ENCODE results near the gene LRRTM4. TPM values are rescaled to one million over a fixed set of nuclear protein-coding genes. Genes with fewer than 3 reads are reported as not detected.

LRRTM4 gene
- total and polyA plus RNA-seq, 2 of the 13 experiments (the other 11 are each of a cell fraction or from before 2014, with no cell fraction given): 1.2 TPM

DNA sequence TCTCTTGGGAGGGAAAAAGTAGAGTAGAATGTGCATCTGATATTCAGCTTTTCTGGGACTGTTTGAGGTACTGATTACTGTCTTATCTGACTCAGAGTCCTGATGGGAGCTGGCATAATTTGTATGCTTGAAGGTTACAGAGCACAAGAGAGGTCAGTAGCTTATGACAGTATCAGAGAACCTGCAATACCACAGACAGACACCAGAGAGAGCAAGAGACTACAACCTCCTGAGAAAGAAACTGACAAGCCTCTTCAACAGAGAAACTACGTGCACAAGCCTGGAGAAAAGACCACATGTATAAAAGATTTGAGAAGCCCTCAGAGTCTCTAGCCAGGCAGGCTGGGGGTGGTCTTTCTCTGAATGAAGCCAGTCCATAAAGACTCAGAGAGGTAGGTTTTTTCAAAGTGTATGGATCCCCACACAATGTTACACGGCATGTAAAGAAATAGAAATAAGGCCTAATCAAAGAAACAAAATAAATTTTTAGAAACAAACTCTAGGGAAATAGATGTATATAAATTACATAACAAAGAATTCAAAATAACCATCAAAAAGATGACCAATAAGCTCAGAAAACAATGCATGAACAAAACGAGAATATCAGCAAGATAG is 568.3 kb downstream of the LRRTM4 start:
- no TSS peak for BruUV-seq (replicated peaks)
- intact Hi-C loops (cut with micrococcal nuclease; ENCODE audit: unreplicated experiment) (loop anchor here (1.0 to 10.0 kb wide), 5 partner anchors 561 to 1907 kb away; no protein-coding TSS in a partner anchor), in situ Hi-C loops (cut with HindIII; ENCODE audit: extremely low pct_ligation_motif_present, low pct_unique_long_range_greater_than_20kb) (loop anchor here (25.0 kb wide), 1 partner anchor 1908 kb away; no protein-coding TSS in a partner anchor)
- Histone ChIP-seq H3K4me3 (replicated peaks in 1 of 3; ENCODE audit: insufficient read depth in 1 of 3, low read depth in 2 of 3, low read length in 3 of 3) (no peak overlapping the region), H3K9ac (ENCODE audit: insufficient read depth, low read depth, low read length) (no peak overlapping the region), H3K27me3 (ENCODE audit: control insufficient read depth in 1 of 2, insufficient read depth in 2 of 2, low read length in 2 of 2) (no peaks in the 10 kb centered on the region), H2AFZ (ENCODE audit: low read length) (no peak overlapping the region), H3K9me3 (ENCODE audit: low read length) (no peaks in the 10 kb centered on the region), H3K36me3 (replicated peaks in 1 of 2; ENCODE audit: control insufficient read depth in 1 of 2, insufficient read depth in 2 of 2, low read length in 2 of 2) (no peaks in the 10 kb centered on the region), H3K4me1 (ENCODE audit: insufficient read depth, low read length) (no peaks in the 10 kb centered on the region), H4K20me1 (ENCODE audit: insufficient read depth, low read length) (no peaks in the 10 kb centered on the region; the same call in 1 of the 2 replicates), H3K4me2 (ENCODE audit: low read depth, low read length) (no peak overlapping the region), H3K27ac (ENCODE audit: extremely low read length, insufficient read depth, low read length) (no peak overlapping the region), H3K79me2 (ENCODE audit: insufficient read depth, low read length) (no peaks in the 10 kb centered on the region)
- peak; percentile 68 for DNase-seq (ENCODE audit: low spot score)
- ATAC-seq: peak; percentile 98
- POLR2A ChIA-PET: no interaction called here
- CTCF ChIA-PET (ENCODE audit: low intra/inter-chr PET ratio, low total read pairs): interaction anchor here (0.8 kb wide), 1 partner anchor 1908 kb away, joined by 5 read pairs; no protein-coding TSS in a partner anchor
- FAIRE-seq: peak; percentile 91
- 34% methylated on average over 3 of the region's 3 CpGs for WGBS (ENCODE audit: low lambda C conversion rate)
- TF ChIP-seq MIER2 (CRISPR knock-in tag; IDR thresholded peaks at IDR 0.05): peak; percentile 45; the same call in 1 of the 2 replicates
- peak; percentile 72; the same call in 1 of the 2 replicates for TF ChIP-seq ZNF557 (CRISPR knock-in tag; IDR thresholded peaks at IDR 0.05)
- 0 out of 2 replicates have a peak, but pooled peaks have one; percentile 37 for TF ChIP-seq ZNF549 (CRISPR knock-in tag; IDR thresholded peaks at IDR 0.05)
- TF ChIP-seq GLI4 (CRISPR knock-in tag; IDR thresholded peaks at IDR 0.05; ENCODE audit: borderline replicate concordance): 0 out of 2 replicates have a peak, but pooled peaks have one; percentile 43
- 0 out of 2 replicates have a peak, but pooled peaks have one; percentile 54 for TF ChIP-seq BRCA1 (CRISPR knock-in tag; IDR thresholded peaks at IDR 0.05)
- no peak for TF ChIP-seq HNRNPH1 (optimal IDR thresholded peaks at IDR 0.05; ENCODE audit: low read depth, low read length)
- TF ChIP-seq ZNF503 (CRISPR knock-in tag; IDR thresholded peaks at IDR 0.05): 0 out of 2 replicates have a peak, but pooled peaks have one; percentile 27
- TF ChIP-seq FOXJ3 (CRISPR knock-in tag; IDR thresholded peaks at IDR 0.05; ENCODE audit: borderline replicate concordance): peak; percentile 33; the same call in 1 of the 2 replicates
- TF ChIP-seq MED1 (CRISPR knock-in tag; IDR thresholded peaks at IDR 0.05): 0 out of 2 replicates have a peak, but pooled peaks have one; percentile 16
- no peak for TF ChIP-seq ZNF138 (CRISPR knock-in tag; IDR thresholded peaks at IDR 0.05; ENCODE audit: low read depth)
- TF ChIP-seq AGO2 (optimal IDR thresholded peaks at IDR 0.05; ENCODE audit: low read depth, low read length): no peak
- TF ChIP-seq CAMTA2 (CRISPR knock-in tag; IDR thresholded peaks at IDR 0.05; ENCODE audit: borderline replicate concordance): no peak
- TF ChIP-seq MAX (IDR thresholded peaks at IDR 0.05): 0 out of 2 replicates have a peak, but pooled peaks have one; percentile 35
- peak; percentile 36; the same call in 1 of the 2 replicates for TF ChIP-seq NPAS2 (CRISPR knock-in tag; IDR thresholded peaks at IDR 0.05; ENCODE audit: borderline replicate concordance)
- 0 out of 2 replicates have a peak, but pooled peaks have one; percentile 50 for TF ChIP-seq ZNF205 (CRISPR knock-in tag; IDR thresholded peaks at IDR 0.05)
- peak; percentile 36; the same call in 1 of the 2 replicates for TF ChIP-seq HOXD1 (CRISPR knock-in tag; IDR thresholded peaks at IDR 0.05)
- TF ChIP-seq SMC3 (IDR thresholded peaks at IDR 0.05; ENCODE audit: low read length): peak; percentile 96
- TF ChIP-seq USF2 (IDR thresholded peaks at IDR 0.05; ENCODE audit: low read depth, low read length): no peak
- TF ChIP-seq USF2 (CRISPR knock-in tag; IDR thresholded peaks at IDR 0.05; ENCODE audit: borderline replicate concordance): peak; percentile 42; the same call in 1 of the 2 replicates
